Suprapubic skin (tissue), 4 donors: ENCODE data around the gene SIDT1. TPM values are rescaled to one million over a fixed set of nuclear protein-coding genes. Genes with fewer than 3 reads are reported as not detected.

Experiments used
- DNase-seq, 2 donors: peaks; one replicate each; pipeline ENCODE4 v3.0.0-alpha.2; 2019; ENCODE audit warnings: low spot score in 2 of 2
- H3K27ac ChIP-seq: fragments of 200-600 bp; sonication (generic); one replicate; pipeline ENCODE4 v1.5.1; 2019
- H3K27me3 ChIP-seq: fragments of 200-600 bp; sonication (generic); one replicate; pipeline ENCODE4 v1.5.1; 2019
- H3K36me3 ChIP-seq: fragments of 200-600 bp; sonication (generic); one replicate; pipeline ENCODE4 v1.5.1; 2019
- H3K4me1 ChIP-seq: fragments of 200-600 bp; sonication (generic); one replicate; pipeline ENCODE4 v1.5.1; 2019
- H3K4me3 ChIP-seq: fragments of 200-600 bp; sonication (generic); one replicate; pipeline ENCODE4 v1.5.1; 2019; ENCODE audit warnings: mild to moderate bottlenecking
- H3K9me3 ChIP-seq: fragments of 200-600 bp; sonication (generic); one replicate; pipeline ENCODE4 v1.5.1; 2019
- EP300 ChIP-seq: sonication (generic); formaldehyde crosslinking; IDR thresholded peaks from one replicate; pipeline ENCODE4 v1.6.1; 2017; ENCODE audit warnings: antibody characterized with exemption
- POLR2A ChIP-seq, 2 donors: fragments of 450-650 bp; IDR thresholded peaks; one replicate each; pipeline ENCODE4 v1.6.1; 2017; ENCODE audit warnings: antibody characterized with exemption in 2 of 2, mild to moderate bottlenecking in 2 of 2, moderate library complexity in 2 of 2
- POLR2AphosphoS5 ChIP-seq, 3 donors: sonication (generic); formaldehyde crosslinking; IDR thresholded peaks; one replicate each; pipeline ENCODE4 v1.6.1; 2017; ENCODE audit warnings: antibody characterized with exemption in 3 of 3
- WGBS: methylation state at CpG from one replicate; pipeline ENCODE4 v1.1.5; 2018; 5-methylcytosine and 5-hydroxymethylcytosine counted together
- total RNA-seq, 4 donors: library from RNA; depleted of rRNA; stranded (reverse); fragments of >200 nt; gene quantifications; one replicate each; pipeline ENCODE4 v1.1.0, GENCODE V29; 2016
- TF ChIP-seq, protein P1 (sequence below), 2 donors: fragments of 200-600 bp in 1 of 2; fragments of 450-650 bp in 1 of 2; sonication (generic) in 1 of 2; IDR thresholded peaks; one replicate each; pipeline ENCODE4 v1.5.1; 2016 to 2019; ENCODE audit warnings: antibody characterized with exemption in 2 of 2, mild to moderate bottlenecking in 1 of 2, moderate library complexity in 1 of 2

The SIDT1 gene
- total RNA-seq, 4 donors from 2014 or later, result 0.34 to 11.4 (median 2.2) TPM

- peaks cover 30% of the 10 kb centered on the region for H3K36me3 ChIP-seq
- DNase-seq, result no peak
- no peaks in the 10 kb centered on the region for H3K27me3 ChIP-seq
- no peak overlapping the region for H3K27ac ChIP-seq
- no peak for TF ChIP-seq EP300
- no peak for TF ChIP-seq POLR2A (IDR thresholded peaks at IDR 0.05)
- TF ChIP-seq, protein P1, sequence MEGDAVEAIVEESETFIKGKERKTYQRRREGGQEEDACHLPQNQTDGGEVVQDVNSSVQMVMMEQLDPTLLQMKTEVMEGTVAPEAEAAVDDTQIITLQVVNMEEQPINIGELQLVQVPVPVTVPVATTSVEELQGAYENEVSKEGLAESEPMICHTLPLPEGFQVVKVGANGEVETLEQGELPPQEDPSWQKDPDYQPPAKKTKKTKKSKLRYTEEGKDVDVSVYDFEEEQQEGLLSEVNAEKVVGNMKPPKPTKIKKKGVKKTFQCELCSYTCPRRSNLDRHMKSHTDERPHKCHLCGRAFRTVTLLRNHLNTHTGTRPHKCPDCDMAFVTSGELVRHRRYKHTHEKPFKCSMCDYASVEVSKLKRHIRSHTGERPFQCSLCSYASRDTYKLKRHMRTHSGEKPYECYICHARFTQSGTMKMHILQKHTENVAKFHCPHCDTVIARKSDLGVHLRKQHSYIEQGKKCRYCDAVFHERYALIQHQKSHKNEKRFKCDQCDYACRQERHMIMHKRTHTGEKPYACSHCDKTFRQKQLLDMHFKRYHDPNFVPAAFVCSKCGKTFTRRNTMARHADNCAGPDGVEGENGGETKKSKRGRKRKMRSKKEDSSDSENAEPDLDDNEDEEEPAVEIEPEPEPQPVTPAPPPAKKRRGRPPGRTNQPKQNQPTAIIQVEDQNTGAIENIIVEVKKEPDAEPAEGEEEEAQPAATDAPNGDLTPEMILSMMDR (IDR thresholded peaks at IDR 0.05), result no peak
- no peak for TF ChIP-seq POLR2AphosphoS5 (IDR thresholded peaks at IDR 0.05)
- WGBS, result 33% methylated on average over 1 of the region's 1 CpG
- no peaks in the 10 kb centered on the region for H3K9me3 ChIP-seq
- no peak overlapping the region for H3K4me3 ChIP-seq
- no peaks in the 10 kb centered on the region for H3K4me1 ChIP-seq
Observed at GRCh38 chr3:113499081-113499480, 33.3 kb upstream of the SIDT1 start.

DNA sequence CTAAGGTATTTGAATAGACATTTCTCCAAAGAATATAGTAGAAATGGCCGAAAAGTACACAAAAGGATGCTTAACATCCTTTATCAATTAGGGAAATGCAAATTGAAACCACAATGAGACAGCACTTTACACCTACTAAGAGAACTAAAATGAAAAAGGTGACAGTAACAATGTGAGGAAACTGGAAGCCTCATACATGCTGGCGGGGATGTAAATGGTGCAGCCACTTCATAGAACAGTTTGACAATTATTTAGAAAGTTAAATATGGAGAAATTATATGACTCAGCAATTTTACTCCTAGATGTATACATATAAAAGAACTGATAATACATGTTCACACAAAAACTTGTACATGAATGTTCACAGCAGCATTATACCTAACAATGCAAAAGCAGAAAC, 30.8 kb upstream of the SIDT1 start:
- H3K27me3 ChIP-seq, result no peaks in the 10 kb centered on the region
- no peaks in the 10 kb centered on the region for H3K4me1 ChIP-seq
- H3K9me3 ChIP-seq, result no peaks in the 10 kb centered on the region
- peaks cover 34% of the 10 kb centered on the region for H3K36me3 ChIP-seq
- TF ChIP-seq POLR2AphosphoS5 (IDR thresholded peaks at IDR 0.05) (no peak), POLR2A (IDR thresholded peaks at IDR 0.05) (no peak), EP300 (no peak)
- TF ChIP-seq, protein P1 (IDR thresholded peaks at IDR 0.05), result no peak
- H3K4me3 ChIP-seq, result no peak overlapping the region
- 92% methylated on average over 2 of the region's 2 CpGs for WGBS
- no peak for DNase-seq
- H3K27ac ChIP-seq, result no peak overlapping the region

DNA sequence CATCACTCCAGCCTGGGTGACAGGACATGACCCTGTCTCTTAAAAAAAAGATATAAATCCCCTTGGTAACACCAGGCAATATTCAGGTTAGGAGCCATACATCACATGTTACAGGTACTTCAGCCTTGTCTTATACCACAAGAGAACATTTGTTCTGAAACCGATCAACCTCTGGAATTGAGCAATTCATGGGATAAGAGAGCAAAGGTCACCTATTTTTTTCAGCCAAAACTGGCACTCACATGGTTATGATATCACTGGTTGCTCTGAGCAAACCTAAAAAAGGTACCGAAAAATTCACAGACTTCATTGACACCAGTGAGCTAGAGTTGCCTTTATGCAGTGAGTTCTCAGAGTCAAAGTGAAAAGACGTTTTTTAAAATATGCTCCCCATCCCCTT, 26.5 kb upstream of the SIDT1 start:
- peaks cover 14% of the 10 kb centered on the region for H3K36me3 ChIP-seq
- no peaks in the 10 kb centered on the region for H3K9me3 ChIP-seq
- no peak for DNase-seq
- no peak overlapping the region for H3K4me3 ChIP-seq
- TF ChIP-seq, protein P1 (IDR thresholded peaks at IDR 0.05), result no peak
- TF ChIP-seq POLR2AphosphoS5 (IDR thresholded peaks at IDR 0.05) (no peak), POLR2A (IDR thresholded peaks at IDR 0.05) (no peak), EP300 (no peak)
- 91% methylated on average over 3 of the region's 3 CpGs for WGBS
- H3K4me1 ChIP-seq, result no peaks in the 10 kb centered on the region
- no peak overlapping the region for H3K27ac ChIP-seq
- H3K27me3 ChIP-seq, result no peaks in the 10 kb centered on the region

- peaks cover 9% of the 10 kb centered on the region for H3K36me3 ChIP-seq
- WGBS, result 55% methylated on average over 4 of the region's 4 CpGs
- H3K27ac ChIP-seq, result no peak overlapping the region
- no peaks in the 10 kb centered on the region for H3K4me1 ChIP-seq
- no peaks in the 10 kb centered on the region for H3K9me3 ChIP-seq
- H3K4me3 ChIP-seq, result no peak overlapping the region
- no peak for DNase-seq
- TF ChIP-seq EP300 (no peak), POLR2AphosphoS5 (IDR thresholded peaks at IDR 0.05) (no peak), POLR2A (IDR thresholded peaks at IDR 0.05) (no peak)
- TF ChIP-seq, protein P1 (IDR thresholded peaks at IDR 0.05), result no peak
- H3K27me3 ChIP-seq, result no peaks in the 10 kb centered on the region
Observed at GRCh38 chr3:113507501-113508067, 24.8 kb upstream of the SIDT1 start.

- TF ChIP-seq EP300, result no peak
- no peak for TF ChIP-seq POLR2AphosphoS5 (IDR thresholded peaks at IDR 0.05)
- TF ChIP-seq POLR2A (IDR thresholded peaks at IDR 0.05), result no peak
- TF ChIP-seq, protein P1 (IDR thresholded peaks at IDR 0.05), result no peak
- no peaks in the 10 kb centered on the region for H3K27me3 ChIP-seq
- H3K36me3 ChIP-seq, result peaks cover 8% of the 10 kb centered on the region
- WGBS, result 36% methylated on average over 1 of the region's 1 CpG
- H3K4me1 ChIP-seq, result peaks cover 4% of the 10 kb centered on the region
- no peak for DNase-seq
- H3K9me3 ChIP-seq, result no peaks in the 10 kb centered on the region
- H3K4me3 ChIP-seq, result no peak overlapping the region
- H3K27ac ChIP-seq, result no peak overlapping the region
Observed at GRCh38 chr3:113508966-113509365, 23.4 kb upstream of the SIDT1 start.
